B cell (primary cell): Measurements from ENCODE around the gene NEU4. TPM values are rescaled to one million over a fixed set of nuclear protein-coding genes. Genes with fewer than 3 reads are reported as not detected.

ENCODE experiments used
- ATAC-seq: fragments of 200-7000 bp; cut with Tn5 transposase; one replicate; pipeline ENCODE4 v1.10.0; 2021; ENCODE audit warnings: low read depth, mild to moderate bottlenecking, moderate number of reproducible peaks, moderate library complexity
- CTCF ChIA-PET: fragments of 350-600 bp; sonication (Branson Sonifier 250); formaldehyde crosslinking; loops from one replicate; lab custom pipeline; 2021; ENCODE audit warnings: antibody characterized with exemption, inconsistent platforms; lab: Charles Lee
- POLR2A ChIA-PET: fragments of 350-600 bp; sonication (Branson Sonifier 250); formaldehyde crosslinking; loops from one replicate; lab custom pipeline; 2021; ENCODE audit warnings: antibody characterized with exemption; lab: Charles Lee
- DNase-seq: peaks from one replicate; pipeline ENCODE4 v3.0.0; 2013
- H2AFZ ChIP-seq: 2 replicates; pipeline ENCODE4 v1.6.1; 2012; ENCODE audit warnings: mild to moderate bottlenecking, low read depth, low read length; ENCODE audit not compliant: insufficient read depth, poor library complexity, severe bottlenecking
- H3K27ac ChIP-seq, 2 donors: 1 replicate in 1 of 2; 2 replicates in 1 of 2; pipeline ENCODE4 v1.5.1; 2012 to 2013; ENCODE audit warnings: low read length in 2 of 2, mild to moderate bottlenecking in 2 of 2, moderate library complexity in 1 of 2
- H3K27me3 ChIP-seq, 4 experiments: fragments of 200-600 bp in 1 of 4; sonication (generic) in 1 of 4; replicated peaks in 1 of 4; 1 replicate in 2 of 4; 2 replicates in 2 of 4; pipeline versions ENCODE4 v1.6.1 to v1.7.0; 2013 to 2016; ENCODE audit warnings: low read length in 3 of 4, mild to moderate bottlenecking in 2 of 4, mixed read lengths in 1 of 4, moderate library complexity in 1 of 4; ENCODE audit not compliant: insufficient read depth in 4 of 4, control insufficient read depth in 3 of 4; ENCODE audit errors: control extremely low read depth in 1 of 4
- H3K36me3 ChIP-seq, 2 experiments: replicated peaks in 1 of 2; 1 replicate in 1 of 2; 2 replicates in 1 of 2; pipeline versions ENCODE4 v1.6.1 to v1.7.1; 2013; ENCODE audit warnings: low read length in 1 of 2; ENCODE audit not compliant: insufficient read depth in 2 of 2, control insufficient read depth in 1 of 2; ENCODE audit errors: control extremely low read depth in 1 of 2, extremely low read depth in 1 of 2
- H3K4me1 ChIP-seq, 2 donors: fragments of 200-600 bp in 1 of 2; sonication (generic) in 1 of 2; 1 replicate in 1 of 2; 2 replicates in 1 of 2; pipeline versions ENCODE4 v1.5.1 to v1.6.1; 2013 to 2017; ENCODE audit warnings: low read length in 2 of 2; ENCODE audit not compliant: control insufficient read depth in 2 of 2, insufficient read depth in 2 of 2
- H3K4me2 ChIP-seq: replicated peaks from 2 replicates; pipeline ENCODE3; 2012; ENCODE audit warnings: mild to moderate bottlenecking, low read depth, low read length; ENCODE audit not compliant: poor library complexity, severe bottlenecking
- H3K4me3 ChIP-seq, 5 experiments: fragments of 200-600 bp in 1 of 5; sonication (generic) in 1 of 5; 1 replicate in 3 of 5; 2 replicates in 2 of 5; pipeline versions ENCODE4 v1.5.1 to v1.7.0; 2011 to 2016; ENCODE audit warnings: low read length in 4 of 5, mild to moderate bottlenecking in 4 of 5, low read depth in 2 of 5, control low read depth in 1 of 5, moderate library complexity in 1 of 5; ENCODE audit not compliant: insufficient read depth in 1 of 5; ENCODE audit errors: control extremely low read depth in 1 of 5, extremely low read depth in 1 of 5
- H3K79me2 ChIP-seq: fragments of 200-600 bp; sonication (generic); one replicate; pipeline ENCODE4 v1.6.0; 2016; ENCODE audit warnings: low read length; ENCODE audit not compliant: control insufficient read depth, insufficient read depth
- H3K9ac ChIP-seq: fragments of 200-600 bp; sonication (generic); 2 replicates; pipeline ENCODE4 v1.6.1; 2017; ENCODE audit warnings: mild to moderate bottlenecking, low read length, moderate library complexity
- H3K9me3 ChIP-seq, 3 donors: one replicate each; pipeline versions ENCODE4 v1.6.1 to v1.7.1; 2013; ENCODE audit warnings: low read length in 2 of 3; ENCODE audit not compliant: control insufficient read depth in 2 of 3, insufficient read depth in 1 of 3; ENCODE audit errors: control extremely low read depth in 1 of 3
- H4K20me1 ChIP-seq: 2 replicates; pipeline ENCODE4 v1.6.0; 2012; ENCODE audit warnings: mild to moderate bottlenecking, low read length; ENCODE audit not compliant: insufficient read depth, control insufficient read depth, poor library complexity, severe bottlenecking
- H3K27ac Mint-ChIP-seq: one replicate; pipeline ENCODE4 v1.8.0; 2021; ENCODE audit warnings: mixed read lengths
- H3K27me3 Mint-ChIP-seq: one replicate; pipeline ENCODE4 v1.8.0; 2021; ENCODE audit warnings: mixed read lengths
- H3K4me1 Mint-ChIP-seq: one replicate; pipeline ENCODE4 v1.8.0; 2021; ENCODE audit warnings: mixed read lengths
- H3K4me3 Mint-ChIP-seq: one replicate; pipeline ENCODE4 v1.8.0; 2021; ENCODE audit warnings: mixed read lengths
- H3K9me3 Mint-ChIP-seq: one replicate; pipeline ENCODE4 v1.8.0; 2022; ENCODE audit warnings: mixed read lengths; ENCODE audit not compliant: insufficient read depth
- EZH2 ChIP-seq: IDR thresholded peaks from 2 replicates; pipeline ENCODE4 v1.6.1; 2012; ENCODE audit warnings: borderline replicate concordance, low read depth, mild to moderate bottlenecking, moderate library complexity, low read length; ENCODE audit not compliant: insufficient read depth, poor library complexity, severe bottlenecking
- WGBS: methylation state at CpG from one replicate; pipeline ENCODE4 v1.1.5; 2013; ENCODE audit warnings: missing lambda C conversion rate; ENCODE audit not compliant: insufficient coverage; 5-methylcytosine and 5-hydroxymethylcytosine counted together
- intact Hi-C: fragments of 100-400 bp; cut with micrococcal nuclease; formaldehyde crosslinking; loops from one replicate; pipeline ENCODE4 v1.10.0; 2022
- polyA plus RNA-seq: library from polyadenylated mRNA; depleted of rRNA; stranded (reverse); fragments of >200 nt; gene quantifications from 2 replicates; pipeline ENCODE4 v1.2.3, GENCODE V29; 2012
- total RNA-seq, 2 donors: library from RNA; stranded (reverse); fragments of 120-200 nt in 1 of 2; gene quantifications; 1 replicate in 1 of 2; 2 replicates in 1 of 2; pipeline versions ENCODE4 v1.2.3 to v1.2.4, GENCODE V29; 2013 to 2022
- TF ChIP-seq, protein P1 (sequence below): fragments of 200-600 bp; IDR thresholded peaks from one replicate; pipeline ENCODE4 v1.8.0; 2022; ENCODE audit warnings: antibody characterized with exemption, mild to moderate bottlenecking

The NEU4 gene
- total and polyA plus RNA-seq, 2 donors (not counting 1 experiment from before 2014, with no cell fraction given): 0.19 TPM; not detected in 1

DNA sequence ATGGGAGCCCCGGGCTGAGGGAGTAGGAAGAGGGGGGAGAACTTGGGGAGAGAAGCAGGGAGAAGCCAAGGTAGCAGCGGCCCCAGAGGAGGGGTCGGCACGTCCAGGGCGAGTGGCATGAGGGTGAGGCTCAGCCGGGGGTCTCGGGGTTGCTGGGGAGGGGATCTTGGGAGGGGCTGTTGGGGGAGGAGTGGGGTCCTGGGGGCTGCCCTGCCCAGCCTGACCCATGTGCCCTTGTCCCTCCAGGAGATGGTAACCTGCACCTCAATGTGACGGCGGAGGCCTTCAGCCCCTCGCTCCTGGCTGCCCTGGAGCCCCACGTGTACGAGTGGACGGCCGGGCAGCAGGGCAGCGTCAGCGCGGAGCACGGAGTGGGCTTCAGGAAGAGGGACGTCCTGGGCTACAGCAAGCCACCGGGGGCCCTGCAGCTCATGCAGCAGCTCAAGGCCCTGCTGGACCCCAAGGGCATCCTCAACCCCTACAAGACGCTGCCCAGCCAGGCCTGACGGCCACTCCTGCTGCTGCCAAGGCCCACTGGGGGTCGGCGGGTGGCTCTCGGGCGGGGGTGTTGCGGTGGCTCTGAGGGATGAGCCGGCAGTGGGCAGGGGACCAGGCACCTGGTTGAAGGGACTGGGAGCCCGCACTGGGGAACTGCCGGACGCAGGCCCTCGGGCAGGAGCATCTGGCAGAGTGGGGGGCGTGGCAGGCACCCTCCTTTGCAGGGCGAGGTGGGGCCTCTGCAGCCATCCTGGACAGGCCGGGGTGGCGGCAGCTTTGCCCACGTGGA is 41.3 kb upstream of the NEU4 start:
- no peaks in the 10 kb centered on the region for H3K79me2 ChIP-seq
- Mint-ChIP-seq H3K4me1 (peaks cover 8% of the 10 kb centered on the region), H3K27me3 (no peaks in the 10 kb centered on the region), H3K27ac (no peak overlapping the region), H3K9me3 (no peaks in the 10 kb centered on the region), H3K4me3 (no peak overlapping the region)
- no peak overlapping the region for H3K4me2 ChIP-seq
- TF ChIP-seq, protein P1, sequence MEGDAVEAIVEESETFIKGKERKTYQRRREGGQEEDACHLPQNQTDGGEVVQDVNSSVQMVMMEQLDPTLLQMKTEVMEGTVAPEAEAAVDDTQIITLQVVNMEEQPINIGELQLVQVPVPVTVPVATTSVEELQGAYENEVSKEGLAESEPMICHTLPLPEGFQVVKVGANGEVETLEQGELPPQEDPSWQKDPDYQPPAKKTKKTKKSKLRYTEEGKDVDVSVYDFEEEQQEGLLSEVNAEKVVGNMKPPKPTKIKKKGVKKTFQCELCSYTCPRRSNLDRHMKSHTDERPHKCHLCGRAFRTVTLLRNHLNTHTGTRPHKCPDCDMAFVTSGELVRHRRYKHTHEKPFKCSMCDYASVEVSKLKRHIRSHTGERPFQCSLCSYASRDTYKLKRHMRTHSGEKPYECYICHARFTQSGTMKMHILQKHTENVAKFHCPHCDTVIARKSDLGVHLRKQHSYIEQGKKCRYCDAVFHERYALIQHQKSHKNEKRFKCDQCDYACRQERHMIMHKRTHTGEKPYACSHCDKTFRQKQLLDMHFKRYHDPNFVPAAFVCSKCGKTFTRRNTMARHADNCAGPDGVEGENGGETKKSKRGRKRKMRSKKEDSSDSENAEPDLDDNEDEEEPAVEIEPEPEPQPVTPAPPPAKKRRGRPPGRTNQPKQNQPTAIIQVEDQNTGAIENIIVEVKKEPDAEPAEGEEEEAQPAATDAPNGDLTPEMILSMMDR: no peak
- no peak for TF ChIP-seq EZH2
- H4K20me1 ChIP-seq: no peaks in the 10 kb centered on the region
- no peak overlapping the region for H2AFZ ChIP-seq
- CTCF ChIA-PET: no interaction called here
- 93% methylated on average over 36 of the region's 37 CpGs for WGBS
- no peak overlapping the region for H3K27ac ChIP-seq
- no peak for DNase-seq
- no peak overlapping the region for H3K9ac ChIP-seq
- POLR2A ChIA-PET: no interaction called here
- H3K36me3 ChIP-seq: no peaks in the 10 kb centered on the region
- no peaks in the 10 kb centered on the region for H3K27me3 ChIP-seq
- H3K4me3 ChIP-seq: no peak overlapping the region
- no peaks in the 10 kb centered on the region for H3K9me3 ChIP-seq
- intact Hi-C loops: no loop called here
- peaks cover 0 to 10% of the 10 kb centered on the region in 2 donors for H3K4me1 ChIP-seq
- no peak for ATAC-seq

DNA sequence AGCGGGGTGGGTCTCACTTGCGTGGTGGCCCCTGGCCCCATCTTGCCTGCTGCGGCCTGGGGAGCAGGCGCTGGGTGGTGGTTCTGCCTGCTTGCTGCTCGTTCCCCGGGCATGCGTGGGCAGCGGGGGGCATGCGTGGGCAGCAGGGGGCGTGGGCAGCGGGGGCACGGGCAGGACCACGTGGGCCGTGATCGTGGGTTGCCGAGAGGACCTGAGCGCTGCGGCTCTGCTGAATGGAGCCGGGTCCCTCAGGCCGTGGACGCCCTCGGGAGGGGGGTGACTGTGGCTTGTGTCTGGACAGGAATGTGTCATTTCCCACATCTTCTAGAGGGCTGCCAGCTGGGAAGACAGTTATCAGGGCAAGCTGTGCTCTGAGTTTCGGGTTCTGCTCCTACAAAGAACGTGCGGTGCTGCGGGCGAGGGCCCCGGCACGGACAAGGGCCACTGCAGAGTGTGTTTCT is 40.7 kb upstream of the NEU4 start:
- no peak overlapping the region for H3K4me3 Mint-ChIP-seq
- intact Hi-C loops: no loop called here
- no peaks in the 10 kb centered on the region for H3K27me3 Mint-ChIP-seq
- H3K4me3 ChIP-seq: no peak overlapping the region
- TF ChIP-seq EZH2: no peak
- TF ChIP-seq, protein P1: no peak
- H2AFZ ChIP-seq: no peak overlapping the region
- no peak overlapping the region for H3K27ac ChIP-seq
- ChIA-PET CTCF (no interaction called here), POLR2A (no interaction called here)
- 90% methylated on average over 29 of the region's 29 CpGs for WGBS
- peaks cover 0 to 15% of the 10 kb centered on the region in 2 donors for H3K4me1 ChIP-seq
- H4K20me1 ChIP-seq: no peaks in the 10 kb centered on the region
- H3K4me1 Mint-ChIP-seq: peaks cover 9% of the 10 kb centered on the region
- H3K9me3 ChIP-seq: no peaks in the 10 kb centered on the region
- no peaks in the 10 kb centered on the region for H3K79me2 ChIP-seq
- H3K9ac ChIP-seq: no peak overlapping the region
- ATAC-seq: no peak
- no peaks in the 10 kb centered on the region for H3K9me3 Mint-ChIP-seq
- no peaks in the 10 kb centered on the region for H3K36me3 ChIP-seq
- no peak overlapping the region for H3K27ac Mint-ChIP-seq
- no peak for DNase-seq
- H3K27me3 ChIP-seq: no peaks in the 10 kb centered on the region
- no peak overlapping the region for H3K4me2 ChIP-seq
